Astrocyte of the cerebellum (primary cell): ENCODE results near the gene CHRNA10.

Experiments
- DNase-seq: peaks from one replicate; pipeline ENCODE4 v3.0.0-alpha.2; 2011; ENCODE audit warnings: low read depth
- H3K4me3 ChIP-seq: 2 replicates; pipeline ENCODE4 v1.5.1; 2011; ENCODE audit warnings: mild to moderate bottlenecking, low read depth, low read length, moderate library complexity
- in situ Hi-C: cut with HindIII; loops from 2 replicates; pipeline ENCODE4 v1.10.0; 2017; ENCODE audit warnings: low sequenced_read_pairs
- TF ChIP-seq, protein P1 (sequence below): IDR thresholded peaks from 2 replicates; pipeline ENCODE4 v1.5.1; 2012; ENCODE audit warnings: low read length, low read depth, moderate library complexity, mild to moderate bottlenecking; ENCODE audit errors: missing control alignments

The CHRNA10 gene

DNA sequence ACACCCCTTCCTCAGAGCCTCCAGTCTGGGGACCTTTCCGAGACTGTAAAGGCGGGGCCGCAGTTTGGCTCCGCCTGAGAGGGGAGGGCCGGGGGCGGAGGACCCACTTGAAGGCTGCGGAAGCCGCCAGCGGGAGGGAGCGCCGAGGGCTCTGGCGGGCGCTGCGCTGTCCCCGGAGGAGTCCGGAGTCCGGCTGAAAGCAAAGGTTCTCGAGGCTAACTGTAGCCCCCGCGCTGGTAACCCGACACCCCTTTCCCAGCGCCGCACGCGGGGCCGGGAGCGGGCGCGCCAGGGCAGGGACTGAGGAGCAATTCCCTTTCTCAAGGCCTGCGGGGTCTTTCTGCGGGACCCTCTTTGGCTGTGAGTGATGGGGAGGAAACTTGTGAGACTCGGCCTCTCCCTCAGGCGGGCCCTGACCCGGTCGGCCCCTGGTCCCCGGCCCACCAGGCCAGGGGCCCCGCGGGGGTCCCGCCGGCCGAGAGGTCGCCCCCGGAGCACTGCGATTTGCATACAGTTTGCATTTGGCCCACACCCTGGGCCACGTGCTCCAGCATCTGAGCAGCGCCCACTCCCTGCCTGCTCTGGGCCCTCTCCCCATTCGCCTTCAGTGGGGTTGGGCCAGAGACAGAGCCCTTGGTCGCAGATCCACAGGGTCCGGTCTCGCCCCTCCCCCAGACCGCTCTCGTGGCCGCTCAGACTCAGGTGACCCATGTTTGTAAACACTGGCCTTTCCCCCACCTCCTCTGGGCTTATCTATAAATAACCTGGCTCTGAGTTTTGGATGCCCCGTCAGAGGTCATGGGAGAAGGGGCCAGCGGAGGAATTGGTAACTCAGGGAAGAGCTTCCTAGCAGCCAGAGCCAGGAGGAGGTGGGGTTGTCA, 28.9 kb downstream of the CHRNA10 start:
- peak overlapping the region; percentile 53 for H3K4me3 ChIP-seq
- TF ChIP-seq, protein P1, sequence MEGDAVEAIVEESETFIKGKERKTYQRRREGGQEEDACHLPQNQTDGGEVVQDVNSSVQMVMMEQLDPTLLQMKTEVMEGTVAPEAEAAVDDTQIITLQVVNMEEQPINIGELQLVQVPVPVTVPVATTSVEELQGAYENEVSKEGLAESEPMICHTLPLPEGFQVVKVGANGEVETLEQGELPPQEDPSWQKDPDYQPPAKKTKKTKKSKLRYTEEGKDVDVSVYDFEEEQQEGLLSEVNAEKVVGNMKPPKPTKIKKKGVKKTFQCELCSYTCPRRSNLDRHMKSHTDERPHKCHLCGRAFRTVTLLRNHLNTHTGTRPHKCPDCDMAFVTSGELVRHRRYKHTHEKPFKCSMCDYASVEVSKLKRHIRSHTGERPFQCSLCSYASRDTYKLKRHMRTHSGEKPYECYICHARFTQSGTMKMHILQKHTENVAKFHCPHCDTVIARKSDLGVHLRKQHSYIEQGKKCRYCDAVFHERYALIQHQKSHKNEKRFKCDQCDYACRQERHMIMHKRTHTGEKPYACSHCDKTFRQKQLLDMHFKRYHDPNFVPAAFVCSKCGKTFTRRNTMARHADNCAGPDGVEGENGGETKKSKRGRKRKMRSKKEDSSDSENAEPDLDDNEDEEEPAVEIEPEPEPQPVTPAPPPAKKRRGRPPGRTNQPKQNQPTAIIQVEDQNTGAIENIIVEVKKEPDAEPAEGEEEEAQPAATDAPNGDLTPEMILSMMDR: no peak
- peak; percentile 38 for DNase-seq
- in situ Hi-C loops: no loop called here

DNA sequence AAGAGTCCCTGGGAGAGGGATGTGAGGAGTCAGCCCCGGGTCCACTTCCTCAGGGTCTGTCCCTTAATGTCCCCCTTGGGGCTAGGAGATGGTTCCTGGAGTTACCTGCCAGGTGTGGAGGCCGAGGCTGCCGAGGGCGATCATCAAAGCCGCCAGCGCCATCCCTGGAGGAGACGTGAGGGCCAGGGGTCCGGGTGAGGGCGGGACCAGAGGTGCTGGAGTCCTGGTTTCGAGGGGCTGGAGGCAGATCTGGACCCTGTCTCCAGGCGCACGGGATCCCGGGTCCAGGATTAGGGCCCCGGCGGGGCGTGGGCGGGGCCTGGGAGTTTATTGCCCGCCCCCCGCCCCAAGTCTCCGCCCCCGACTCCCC, 29.5 kb downstream of the CHRNA10 start, which contains the start of gene ART5:
ART5 (minus strand) TSS at position 292 of the 370 bp plus-strand sequence; CDS start at position 162, 130 bp downstream.
- DNase-seq: no peak
- in situ Hi-C loops: no loop called here
- H3K4me3 ChIP-seq: peak within 1 kb of the TSS; percentile 53

DNA sequence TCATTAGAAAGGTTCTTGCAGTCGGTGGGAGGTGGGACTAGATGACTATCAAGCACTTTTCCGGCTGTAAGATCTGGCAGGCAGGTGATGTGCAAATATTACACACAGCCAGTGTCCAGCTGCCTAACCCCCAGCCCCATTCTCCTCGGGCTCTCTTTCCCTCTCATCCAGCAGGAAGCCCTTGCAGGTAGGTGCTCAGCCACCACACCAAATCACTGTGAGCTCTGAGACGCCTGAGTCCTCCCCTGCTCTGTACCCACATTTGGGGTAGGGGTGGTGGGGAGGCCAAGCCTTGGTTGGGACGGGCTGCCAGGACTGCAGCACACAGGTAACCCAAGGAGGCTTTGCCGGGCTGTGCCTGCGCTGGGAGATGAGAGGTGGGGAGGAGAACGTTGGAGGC, 30.0 kb downstream of the CHRNA10 start:
- no peak overlapping the region for H3K4me3 ChIP-seq
- TF ChIP-seq, protein P1: no peak
- DNase-seq: no peak
- in situ Hi-C loops: no loop called here

More for the DNA sequence above, 29.5 kb downstream of the CHRNA10 start, which contains the start of gene ART5:
- TF ChIP-seq, protein P1: no peak

DNA sequence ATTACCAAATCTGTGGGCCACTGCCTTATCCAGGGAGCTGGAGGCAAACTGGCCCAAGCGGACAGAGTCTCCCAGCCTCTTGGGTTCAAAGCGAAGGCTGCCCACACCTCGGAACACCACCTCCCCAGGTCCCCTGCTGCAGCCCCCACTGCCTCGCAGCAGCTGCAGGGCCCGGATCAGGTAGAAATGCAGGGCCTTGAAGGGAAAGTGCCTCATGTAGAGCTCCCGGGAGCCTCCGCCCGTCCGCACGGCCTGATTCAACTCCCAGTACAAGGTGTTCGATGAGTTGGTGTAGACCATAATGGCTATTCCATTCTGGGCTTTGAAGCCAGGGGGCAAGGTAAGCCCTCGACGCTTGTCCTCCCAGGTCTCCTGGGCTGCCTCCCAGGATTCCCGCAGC, 31.3 kb downstream of the CHRNA10 start:
- H3K4me3 ChIP-seq: no peak overlapping the region
- TF ChIP-seq, protein P1: no peak
- no peak for DNase-seq
- in situ Hi-C loops: no loop called here

DNA sequence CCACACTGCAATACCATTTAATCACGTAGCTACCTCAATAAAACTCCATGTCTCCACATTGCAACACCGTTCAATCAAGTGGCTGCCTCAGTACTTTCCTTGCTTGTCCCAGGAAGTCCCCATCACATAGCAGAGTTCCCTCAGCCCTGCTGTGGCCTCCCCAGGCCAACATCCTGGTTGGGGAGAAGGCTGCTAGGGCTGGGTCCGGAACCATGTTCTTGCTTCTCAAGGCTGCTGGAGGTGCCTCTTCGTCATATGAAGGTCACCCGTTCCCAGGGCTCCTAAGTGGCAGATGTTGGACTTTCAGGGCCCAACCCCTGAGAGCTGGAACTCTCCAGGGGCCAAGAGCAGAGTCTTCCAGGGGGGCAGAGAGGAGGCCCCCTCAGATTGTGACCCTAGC, 32.7 kb downstream of the CHRNA10 start:
- H3K4me3 ChIP-seq: no peak overlapping the region
- TF ChIP-seq, protein P1: no peak
- in situ Hi-C loops: no loop called here
- no peak for DNase-seq

DNA sequence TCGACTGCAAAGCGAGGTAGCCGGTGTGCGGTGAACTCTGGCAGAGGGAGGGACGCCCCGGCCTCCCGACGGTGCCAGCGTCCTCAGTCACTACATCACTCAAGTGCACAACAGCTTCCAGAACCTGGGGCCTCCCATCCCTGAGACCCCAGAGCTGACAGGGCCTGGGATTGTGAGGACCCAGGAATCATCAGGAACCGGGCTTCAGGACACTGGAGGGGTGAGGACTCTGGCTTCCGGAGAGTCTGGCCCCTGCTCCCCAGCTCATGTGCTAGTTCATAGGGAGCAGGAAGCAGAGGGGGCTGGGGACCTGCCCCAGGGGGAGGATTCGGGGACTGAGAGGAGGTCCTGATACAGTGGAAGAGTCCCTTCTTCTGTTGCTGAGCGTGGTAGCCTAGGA, 34.0 kb downstream of the CHRNA10 start:
- no peak overlapping the region for H3K4me3 ChIP-seq
- DNase-seq: no peak
- in situ Hi-C loops: no loop called here
- TF ChIP-seq, protein P1: no peak
